ENCODE results near the gene GAB3. TPM values are rescaled to one million over a fixed set of nuclear protein-coding genes. Genes with fewer than 3 reads are reported as not detected.
A peak's percentile ranks its signal among the peaks of the same experiment; 100 is the strongest.

GAB3 gene
- total and polyA plus RNA-seq, 2 experiments from 2014 or later = 0.89 to 1.8 TPM

GRCh38 chrX:154758696-154759095 lies 7.8 kb upstream of the GAB3 start (continued):
- no peak for TF ChIP-seq ZNF462 (CRISPR knock-in tag; IDR thresholded peaks at IDR 0.05)
- no peak for TF ChIP-seq EZH2 (IDR thresholded peaks at IDR 0.05; ENCODE audit: low read depth, unreplicated experiment)
- TF ChIP-seq JUNB (IDR thresholded peaks at IDR 0.05; ENCODE audit: unreplicated experiment) = no peak
- no peak for TF ChIP-seq ZNF114 (CRISPR knock-in tag; IDR thresholded peaks at IDR 0.05)

GRCh38 chrX:154751669-154752271 lies 893 bp upstream of the GAB3 start:
- ATAC-seq = no peak
- Mint-ChIP-seq H3K4me1 (peaks cover 9% of the 10 kb centered on the region), H3K4me3 (peak overlapping the region; percentile 64)

More at GRCh38 chrX:154751669-154752271, 893 bp upstream of the GAB3 start:
- Histone ChIP-seq H3K4me3 (peak overlapping the region; percentile 41), H3K4me1 (ENCODE audit: insufficient read depth) (peaks cover 4% of the 10 kb centered on the region; the same call in 1 of the 2 replicates), H3K4me2 (peak overlapping the region; percentile 71; the same call in 1 of the 2 replicates), H3K79me2 (replicated peaks; ENCODE audit: insufficient read depth) (no peaks in the 10 kb centered on the region), H3F3A (replicated peaks; ENCODE audit: low read depth) (no peaks in the 10 kb centered on the region), H3K27ac (ENCODE audit: low read depth) (no peak overlapping the region), H3K27me3 (ENCODE audit: insufficient read depth) (peaks cover 39% of the 10 kb centered on the region), H4K20me1 (replicated peaks; ENCODE audit: insufficient read depth) (no peaks in the 10 kb centered on the region), H3K36me3 (ENCODE audit: insufficient read depth) (no peaks in the 10 kb centered on the region), H2AFZ (0 out of 2 replicates have a peak overlapping the region, but pooled peaks have one; percentile 28), H3K9me2 (ENCODE audit: insufficient read depth) (no peaks in the 10 kb centered on the region)
- H3K27ac Mint-ChIP-seq = no peak overlapping the region
- TF ChIP-seq REST (IDR thresholded peaks at IDR 0.05; ENCODE audit: unreplicated experiment) = no peak
- TF ChIP-seq CREB1 (CRISPR knock-in tag; IDR thresholded peaks at IDR 0.05; ENCODE audit: low read depth) = no peak
- TF ChIP-seq ZNF114 (CRISPR knock-in tag; IDR thresholded peaks at IDR 0.05) = no peak
- TF ChIP-seq POLR2AphosphoS5 (IDR thresholded peaks at IDR 0.05; ENCODE audit: low read depth) = no peak
- no peak for TF ChIP-seq EZH2 (IDR thresholded peaks at IDR 0.05; ENCODE audit: low read depth, unreplicated experiment)
- no peak for TF ChIP-seq CTCF (conservative IDR thresholded peaks at IDR 0.05; ENCODE audit: low read depth in 2 of 2)
- TF ChIP-seq NANOG (IDR thresholded peaks at IDR 0.05; ENCODE audit: borderline replicate concordance) = no peak
- TF ChIP-seq ZNF331 (CRISPR knock-in tag; IDR thresholded peaks at IDR 0.05; ENCODE audit: low read depth) = no peak
- no peak for TF ChIP-seq JUNB (IDR thresholded peaks at IDR 0.05; ENCODE audit: unreplicated experiment)
- TF ChIP-seq STAT1 (IDR thresholded peaks at IDR 0.05; ENCODE audit: unreplicated experiment) = no peak
- H3K36me3 Mint-ChIP-seq (ENCODE audit: low read depth) = no peaks in the 10 kb centered on the region
- peaks cover 33% of the 10 kb centered on the region for H3K27me3 Mint-ChIP-seq (ENCODE audit: insufficient read depth, low read depth, poor library complexity)
- no peaks in the 10 kb centered on the region for H3K9me3 Mint-ChIP-seq
- DNase-seq (ENCODE audit: low spot score) = no peak
